Endothelial cell of umbilical vein (primary cell): ENCODE results near the gene MAP4K1.

Experiments
- EZH2 ChIP-seq: IDR thresholded peaks from 2 replicates; pipeline ENCODE4 v1.6.1; 2012; ENCODE audit warnings: borderline replicate concordance, low read depth, mild to moderate bottlenecking, moderate library complexity, low read length, inconsistent platforms; ENCODE audit not compliant: severe bottlenecking
- FOS ChIP-seq: IDR thresholded peaks from 2 replicates; pipeline ENCODE4 v1.6.1; 2011; ENCODE audit warnings: mild to moderate bottlenecking, low read length, moderate library complexity, borderline replicate concordance; ENCODE audit not compliant: insufficient read depth
- JUN ChIP-seq: IDR thresholded peaks from 2 replicates; pipeline ENCODE4 v1.6.1; 2011; ENCODE audit warnings: borderline replicate concordance, low read depth; ENCODE audit not compliant: insufficient read length, insufficient read depth
- MYC ChIP-seq: IDR thresholded peaks from one replicate; pipeline ENCODE4 v1.6.1; 2011; ENCODE audit warnings: mild to moderate bottlenecking, low read depth, low read length
- POLR2A ChIP-seq: IDR thresholded peaks from 2 replicates; pipeline ENCODE4 v1.6.1; 2012; ENCODE audit warnings: low read depth, mild to moderate bottlenecking, control low read depth, low read length
- POLR2AphosphoS5 ChIP-seq: IDR thresholded peaks from 2 replicates; pipeline ENCODE4 v1.6.1; 2012; ENCODE audit warnings: low read depth, mild to moderate bottlenecking, control low read depth, low read length, moderate library complexity; ENCODE audit not compliant: insufficient read depth
- TF ChIP-seq, protein P1 (sequence below), 2 donors: IDR thresholded peaks; 1 replicate in 1 of 2; 2 replicates in 1 of 2; pipeline ENCODE4 v1.5.1; 2011; ENCODE audit warnings: low read length in 2 of 2, mild to moderate bottlenecking in 2 of 2, moderate library complexity in 2 of 2, control low read depth in 1 of 2, inconsistent platforms in 1 of 2, low read depth in 1 of 2; ENCODE audit not compliant: insufficient read depth in 1 of 2; ENCODE audit errors: extremely low read depth in 1 of 2
- TF ChIP-seq, protein P2 (sequence below): IDR thresholded peaks from 2 replicates; pipeline ENCODE4 v1.6.1; 2011; ENCODE audit not compliant: insufficient read depth, insufficient read length

DNA sequence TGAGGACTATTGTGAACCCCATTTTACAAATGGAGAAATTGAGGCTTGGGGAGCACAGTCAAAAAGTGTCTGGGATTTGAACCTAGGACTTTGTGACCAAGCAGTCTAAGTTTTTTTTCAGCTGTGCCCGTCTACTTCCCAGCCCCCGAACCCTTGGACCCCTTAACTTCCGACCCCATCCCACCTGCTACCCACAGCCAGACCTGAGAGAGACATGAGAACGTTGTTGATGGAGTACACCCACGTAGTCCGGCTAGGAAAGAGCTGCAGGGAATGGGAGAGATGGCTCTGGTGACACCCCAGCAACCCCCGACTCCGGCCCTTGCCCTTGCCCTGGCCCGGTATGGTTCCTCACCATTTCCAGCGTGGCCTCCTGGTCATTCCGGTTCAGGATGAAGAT, 18.0 kb downstream of the MAP4K1 start:
- TF ChIP-seq, protein P1, sequence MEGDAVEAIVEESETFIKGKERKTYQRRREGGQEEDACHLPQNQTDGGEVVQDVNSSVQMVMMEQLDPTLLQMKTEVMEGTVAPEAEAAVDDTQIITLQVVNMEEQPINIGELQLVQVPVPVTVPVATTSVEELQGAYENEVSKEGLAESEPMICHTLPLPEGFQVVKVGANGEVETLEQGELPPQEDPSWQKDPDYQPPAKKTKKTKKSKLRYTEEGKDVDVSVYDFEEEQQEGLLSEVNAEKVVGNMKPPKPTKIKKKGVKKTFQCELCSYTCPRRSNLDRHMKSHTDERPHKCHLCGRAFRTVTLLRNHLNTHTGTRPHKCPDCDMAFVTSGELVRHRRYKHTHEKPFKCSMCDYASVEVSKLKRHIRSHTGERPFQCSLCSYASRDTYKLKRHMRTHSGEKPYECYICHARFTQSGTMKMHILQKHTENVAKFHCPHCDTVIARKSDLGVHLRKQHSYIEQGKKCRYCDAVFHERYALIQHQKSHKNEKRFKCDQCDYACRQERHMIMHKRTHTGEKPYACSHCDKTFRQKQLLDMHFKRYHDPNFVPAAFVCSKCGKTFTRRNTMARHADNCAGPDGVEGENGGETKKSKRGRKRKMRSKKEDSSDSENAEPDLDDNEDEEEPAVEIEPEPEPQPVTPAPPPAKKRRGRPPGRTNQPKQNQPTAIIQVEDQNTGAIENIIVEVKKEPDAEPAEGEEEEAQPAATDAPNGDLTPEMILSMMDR (IDR thresholded peaks at IDR 0.05; ENCODE audit: extremely low read depth in 1 of 2, insufficient read depth in 1 of 2, low read depth in 1 of 2, low read length in 2 of 2): no peak
- no peak for TF ChIP-seq MYC
- no peak for TF ChIP-seq JUN
- no peak for TF ChIP-seq POLR2A
- no peak for TF ChIP-seq EZH2
- no peak for TF ChIP-seq POLR2AphosphoS5
- TF ChIP-seq, protein P2, sequence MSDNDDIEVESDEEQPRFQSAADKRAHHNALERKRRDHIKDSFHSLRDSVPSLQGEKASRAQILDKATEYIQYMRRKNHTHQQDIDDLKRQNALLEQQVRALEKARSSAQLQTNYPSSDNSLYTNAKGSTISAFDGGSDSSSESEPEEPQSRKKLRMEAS: no peak
- no peak for TF ChIP-seq FOS
